Gastroesophageal sphincter (tissue), 4 donors: ENCODE measurements around the gene FMNL3. TPM values are rescaled to one million over a fixed set of nuclear protein-coding genes. Genes with fewer than 3 reads are reported as not detected.
"Not testable (repeated sequence)": the region's sequence is repeated elsewhere in the genome, so short reads cannot be mapped to it uniquely, and the experiment has no call there.

Experiments
- ATAC-seq: fragments of 150-250 bp; one replicate; pipeline ENCODE4 v1.9.1; 2016; ENCODE audit warnings: mild to moderate bottlenecking, moderate library complexity
- H3K27ac ChIP-seq, 4 donors: fragments of 200-600 bp; sonication (generic) in 3 of 4; 1 replicate in 3 of 4; 2 replicates in 1 of 4; pipeline ENCODE4 v1.5.1; 2016 to 2019
- H3K27me3 ChIP-seq: fragments of 200-600 bp; sonication (generic); one replicate; pipeline ENCODE4 v1.5.1; 2019
- H3K36me3 ChIP-seq, 2 donors: fragments of 200-600 bp; sonication (generic); one replicate each; pipeline ENCODE4 v1.5.1; 2019; ENCODE audit warnings: control low read depth in 1 of 2
- H3K4me1 ChIP-seq, 3 donors: fragments of 200-600 bp; sonication (generic); 1 replicate in 2 of 3; 2 replicates in 1 of 3; pipeline ENCODE4 v1.5.1; 2016 to 2019; ENCODE audit warnings: control low read depth in 2 of 3
- H3K4me3 ChIP-seq, 2 donors: fragments of 200-600 bp; sonication (generic); one replicate each; pipeline ENCODE4 v1.5.1; 2019; ENCODE audit warnings: mild to moderate bottlenecking in 1 of 2, moderate library complexity in 1 of 2
- H3K9me3 ChIP-seq, 3 donors: fragments of 200-600 bp; sonication (generic); one replicate each; pipeline ENCODE4 v1.5.1; 2017 to 2019; ENCODE audit warnings: control low read depth in 2 of 3
- EP300 ChIP-seq: sonication (generic); formaldehyde crosslinking; IDR thresholded peaks from one replicate; pipeline ENCODE4 v1.6.1; 2017; ENCODE audit warnings: antibody characterized with exemption, mild to moderate bottlenecking
- POLR2A ChIP-seq, 2 donors: fragments of 450-650 bp; IDR thresholded peaks; one replicate each; pipeline ENCODE4 v1.6.1; 2017; ENCODE audit warnings: antibody characterized with exemption in 2 of 2, mild to moderate bottlenecking in 2 of 2, moderate library complexity in 1 of 2
- POLR2AphosphoS5 ChIP-seq: sonication (generic); formaldehyde crosslinking; IDR thresholded peaks from one replicate; pipeline ENCODE4 v1.6.1; 2017; ENCODE audit warnings: antibody characterized with exemption
- WGBS, 2 donors: methylation state at CpG; one replicate each; pipeline ENCODE4 v1.1.5; 2018; ENCODE audit warnings: low coverage in 1 of 2; 5-methylcytosine and 5-hydroxymethylcytosine counted together
- total RNA-seq, 4 donors: library from RNA; depleted of rRNA; stranded (reverse); fragments of >200 nt; gene quantifications; one replicate each; pipeline ENCODE4 v1.1.0, GENCODE V29; 2016
- TF ChIP-seq, protein P1 (sequence below), 4 experiments: fragments of 200-600 bp in 2 of 4; fragments of 450-650 bp in 2 of 4; sonication (generic) in 1 of 4; IDR thresholded peaks; one replicate each; pipeline ENCODE4 v1.5.1; 2017 to 2019; ENCODE audit warnings: antibody characterized with exemption in 4 of 4, mild to moderate bottlenecking in 2 of 4, moderate library complexity in 2 of 4

Gene FMNL3
- total RNA-seq, 4 donors from 2014 or later = 10.4 to 15.4 (median 12.6) TPM

DNA sequence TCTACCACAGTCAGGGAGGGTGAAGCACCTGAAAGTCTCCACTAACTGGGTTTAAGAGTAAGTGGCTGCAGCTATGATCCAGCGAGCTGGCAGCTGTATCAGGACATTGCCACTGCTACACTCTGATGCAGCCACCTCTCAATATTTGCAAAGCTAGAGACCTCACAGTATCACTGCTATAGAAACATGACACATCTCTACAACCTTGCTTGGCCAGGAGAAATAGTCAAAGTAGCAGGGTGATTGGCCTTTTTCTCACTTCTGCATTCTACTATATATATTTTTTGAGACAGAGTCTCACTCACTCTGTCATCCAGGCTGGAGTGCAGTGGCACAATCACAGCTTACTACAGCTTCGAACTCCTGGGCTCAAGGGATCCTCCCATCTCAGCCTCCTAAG lies 9.3 kb upstream of the FMNL3 start:
- H3K36me3 ChIP-seq = no peaks in the 10 kb centered on the region
- TF ChIP-seq, protein P1, sequence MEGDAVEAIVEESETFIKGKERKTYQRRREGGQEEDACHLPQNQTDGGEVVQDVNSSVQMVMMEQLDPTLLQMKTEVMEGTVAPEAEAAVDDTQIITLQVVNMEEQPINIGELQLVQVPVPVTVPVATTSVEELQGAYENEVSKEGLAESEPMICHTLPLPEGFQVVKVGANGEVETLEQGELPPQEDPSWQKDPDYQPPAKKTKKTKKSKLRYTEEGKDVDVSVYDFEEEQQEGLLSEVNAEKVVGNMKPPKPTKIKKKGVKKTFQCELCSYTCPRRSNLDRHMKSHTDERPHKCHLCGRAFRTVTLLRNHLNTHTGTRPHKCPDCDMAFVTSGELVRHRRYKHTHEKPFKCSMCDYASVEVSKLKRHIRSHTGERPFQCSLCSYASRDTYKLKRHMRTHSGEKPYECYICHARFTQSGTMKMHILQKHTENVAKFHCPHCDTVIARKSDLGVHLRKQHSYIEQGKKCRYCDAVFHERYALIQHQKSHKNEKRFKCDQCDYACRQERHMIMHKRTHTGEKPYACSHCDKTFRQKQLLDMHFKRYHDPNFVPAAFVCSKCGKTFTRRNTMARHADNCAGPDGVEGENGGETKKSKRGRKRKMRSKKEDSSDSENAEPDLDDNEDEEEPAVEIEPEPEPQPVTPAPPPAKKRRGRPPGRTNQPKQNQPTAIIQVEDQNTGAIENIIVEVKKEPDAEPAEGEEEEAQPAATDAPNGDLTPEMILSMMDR (IDR thresholded peaks at IDR 0.05) = no peak
- TF ChIP-seq EP300 (no peak), POLR2A (IDR thresholded peaks at IDR 0.05) (no peak), POLR2AphosphoS5 (no peak)
- 79 to 80% methylated on average over 1 to 2 of the region's 2 CpGs for WGBS, 2 donors
- H3K27ac ChIP-seq = no peak overlapping the region
- no peaks in the 10 kb centered on the region for H3K4me1 ChIP-seq
- peaks cover 44% of the 10 kb centered on the region for H3K27me3 ChIP-seq
- H3K4me3 ChIP-seq = no peak overlapping the region
- ATAC-seq = no peak
- no peaks in the 10 kb centered on the region for H3K9me3 ChIP-seq

DNA sequence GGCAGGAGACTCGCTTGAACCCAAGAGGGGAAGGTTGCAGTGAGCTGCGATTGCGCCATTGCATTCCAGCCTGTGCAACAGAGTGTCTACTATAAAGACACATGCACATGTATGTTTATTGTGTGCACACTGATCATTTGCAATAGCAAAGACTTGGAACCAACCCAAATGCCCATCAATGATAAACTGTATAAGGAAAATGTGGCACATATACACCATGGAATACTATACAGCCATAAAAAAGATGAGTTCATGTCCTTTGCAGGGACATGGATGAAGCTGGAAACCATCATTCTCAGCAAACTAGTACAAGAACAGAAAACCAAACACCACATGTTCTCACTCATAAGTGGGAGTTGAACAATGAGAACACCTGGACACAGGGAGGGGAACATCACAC lies 6.7 kb upstream of the FMNL3 start:
- H3K27ac ChIP-seq, H3K36me3 ChIP-seq, H3K4me3 ChIP-seq, H3K4me1 ChIP-seq, H3K9me3 ChIP-seq, ATAC-seq: not testable (repeated sequence)
- H3K27me3 ChIP-seq = peaks cover 44% of the 10 kb centered on the region
- 88 to 100% methylated on average over 3 of the region's 3 CpGs for WGBS, 2 donors

DNA sequence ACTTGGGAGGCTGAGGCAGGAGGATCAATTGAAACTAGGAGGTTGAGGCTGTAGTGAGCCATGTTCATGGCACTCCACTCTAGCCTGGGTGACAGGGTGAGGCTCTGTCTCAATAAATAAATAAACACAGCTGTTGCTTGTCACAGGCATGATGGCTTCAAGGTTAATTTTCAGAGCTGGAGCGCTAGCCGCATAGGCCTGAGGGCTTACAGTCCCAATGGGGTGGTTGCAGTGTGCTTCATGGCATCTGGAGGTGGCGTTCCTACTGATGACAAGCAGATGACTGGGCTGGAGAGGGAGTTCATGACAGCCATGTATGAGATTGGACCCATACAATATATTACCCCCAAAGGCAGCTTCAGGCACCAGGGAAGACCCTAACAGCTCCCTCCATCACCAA lies 1.6 kb upstream of the FMNL3 start:
- H3K27ac ChIP-seq = no peak overlapping the region
- ATAC-seq = no peak
- 80 to 100% methylated on average over 2 to 3 of the region's 3 CpGs for WGBS, 2 donors

DNA sequence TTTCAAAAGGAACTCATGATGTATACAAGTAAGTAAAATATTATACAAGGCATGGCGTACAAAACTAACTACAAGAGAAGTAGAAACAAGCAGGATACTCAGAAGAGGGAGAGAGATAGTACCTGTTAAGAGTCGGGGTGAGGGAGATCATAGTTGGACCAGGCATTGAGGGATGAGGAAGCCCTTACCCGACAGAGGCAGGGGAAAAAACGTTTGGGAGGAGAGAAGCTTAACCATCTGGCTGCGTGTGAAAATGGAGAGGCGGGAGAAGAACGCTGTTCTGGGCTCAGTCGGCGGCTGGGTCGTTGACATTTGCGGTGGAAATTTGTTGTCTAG lies 575 bp upstream of the FMNL3 start:
- Histone ChIP-seq H3K4me1 (peaks cover 0 to 44% (median 4%) of the 10 kb centered on the region in 3 donors), H3K9me3 (no peaks in the 10 kb centered on the region), H3K27ac (peak overlapping the region in 1 of 4 donors; percentile 93), H3K36me3 (no peaks in the 10 kb centered on the region), H3K27me3 (no peaks in the 10 kb centered on the region), H3K4me3 (no peak overlapping the region)
- no peak for TF ChIP-seq POLR2AphosphoS5
- TF ChIP-seq EP300 = no peak
- no peak for TF ChIP-seq POLR2A (IDR thresholded peaks at IDR 0.05)
- TF ChIP-seq, protein P1 (IDR thresholded peaks at IDR 0.05) = no peak
- ATAC-seq = no peak
- 42% methylated on average over 9 to 11 of the region's 11 CpGs for WGBS, 2 donors

More for the DNA sequence above, 1.6 kb upstream of the FMNL3 start:
- TF ChIP-seq, protein P1 (IDR thresholded peaks at IDR 0.05) = no peak
- no peak for TF ChIP-seq POLR2A (IDR thresholded peaks at IDR 0.05)
- no peak for TF ChIP-seq POLR2AphosphoS5
- TF ChIP-seq EP300 = no peak
- Histone ChIP-seq H3K36me3 (no peaks in the 10 kb centered on the region), H3K4me1 (peaks cover 0 to 34% (median under 1%) of the 10 kb centered on the region in 3 donors), H3K27me3 (peaks cover 7% of the 10 kb centered on the region), H3K4me3 (no peak overlapping the region), H3K9me3 (no peaks in the 10 kb centered on the region)

DNA sequence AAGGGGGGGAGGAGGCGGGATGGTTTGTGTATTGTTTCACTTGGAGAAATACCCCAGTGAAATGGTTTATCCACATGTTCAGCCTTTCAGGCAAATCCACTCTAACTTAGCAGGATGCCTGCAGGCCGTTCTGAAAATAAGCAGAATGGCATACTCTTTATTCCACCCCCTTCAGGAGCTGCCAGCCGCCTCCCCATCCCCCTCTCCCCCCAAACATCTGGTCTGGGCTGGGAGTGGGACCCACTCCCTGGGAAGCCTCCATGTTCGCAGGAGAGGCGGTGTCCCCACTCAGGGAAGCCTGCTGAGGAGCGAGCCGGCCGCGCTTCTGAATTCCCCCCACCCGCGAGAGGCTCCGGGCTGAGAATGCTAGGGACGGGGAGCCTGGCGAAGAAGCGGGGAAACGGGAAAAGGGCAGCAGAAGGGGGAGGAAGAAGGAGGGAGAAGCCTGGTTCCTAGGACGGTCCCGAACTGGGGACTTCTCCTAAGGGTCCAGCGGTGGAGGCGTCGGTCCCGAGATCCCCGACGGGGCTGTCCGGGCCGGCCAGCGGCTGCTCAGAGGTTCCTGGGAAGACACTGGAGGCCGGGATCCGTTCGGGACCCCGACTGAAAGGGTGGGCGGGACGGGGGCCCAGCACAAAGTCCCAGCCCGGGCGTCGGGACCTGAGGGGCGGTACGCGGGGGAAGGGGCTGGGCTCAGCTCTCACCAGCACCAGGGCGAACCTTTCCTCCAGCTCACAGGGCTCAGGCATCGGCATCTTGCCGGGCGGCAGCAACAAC lies 666 bp downstream of the FMNL3 start:
- peak overlapping the region; percentile 12 to 93 (median 87) for H3K27ac ChIP-seq
- peak; percentile 17 for ATAC-seq
- peak overlapping the region; percentile 50 to 88 for H3K4me3 ChIP-seq
- H3K27me3 ChIP-seq = no peaks in the 10 kb centered on the region
- no peaks in the 10 kb centered on the region for H3K36me3 ChIP-seq
- no peaks in the 10 kb centered on the region for H3K9me3 ChIP-seq
- WGBS, 2 donors = 0 to 33% methylated on average over 1 to 3 of the region's 43 CpGs
- H3K4me1 ChIP-seq = peaks cover 0 to 48% (median 4%) of the 10 kb centered on the region in 3 donors
- no peak for TF ChIP-seq EP300
- no peak for TF ChIP-seq POLR2A (IDR thresholded peaks at IDR 0.05)
- TF ChIP-seq, protein P1 (IDR thresholded peaks at IDR 0.05) = no peak
- TF ChIP-seq POLR2AphosphoS5 = no peak
